Activated effector memory CD4-positive, alpha-beta T cell treated with anti-CD3 and anti-CD28 coated beads, Interleukin-2, amount 50 U/mL, for 16 hours (primary cell): ENCODE measurements around the gene SMYD1.
A peak's percentile ranks its signal among the peaks of the same experiment; 100 is the strongest.

Source experiments
- DNase-seq: peaks from one replicate; pipeline ENCODE4 v3.0.0-alpha.2; 2020

Gene SMYD1

DNA sequence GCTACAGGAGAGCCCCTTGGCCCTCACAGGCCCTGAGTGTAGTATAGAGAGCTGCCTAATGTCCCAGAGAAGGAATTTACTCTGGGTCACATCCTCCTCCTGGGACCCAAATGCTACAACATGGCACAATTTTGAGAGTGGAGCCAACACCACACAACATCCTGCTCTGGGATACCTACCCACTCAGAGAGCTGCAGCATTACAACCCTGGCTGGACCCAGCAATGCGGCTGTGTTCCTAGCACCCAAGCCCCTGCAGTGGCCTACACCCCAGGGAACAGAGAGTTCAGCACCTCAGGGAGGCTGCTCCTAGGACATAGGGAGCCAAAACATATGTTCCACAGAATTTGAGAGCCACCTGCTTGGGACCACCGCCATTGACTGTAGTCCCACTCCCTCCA lies 79.5 kb downstream of the SMYD1 start:
- no peak for DNase-seq

DNA sequence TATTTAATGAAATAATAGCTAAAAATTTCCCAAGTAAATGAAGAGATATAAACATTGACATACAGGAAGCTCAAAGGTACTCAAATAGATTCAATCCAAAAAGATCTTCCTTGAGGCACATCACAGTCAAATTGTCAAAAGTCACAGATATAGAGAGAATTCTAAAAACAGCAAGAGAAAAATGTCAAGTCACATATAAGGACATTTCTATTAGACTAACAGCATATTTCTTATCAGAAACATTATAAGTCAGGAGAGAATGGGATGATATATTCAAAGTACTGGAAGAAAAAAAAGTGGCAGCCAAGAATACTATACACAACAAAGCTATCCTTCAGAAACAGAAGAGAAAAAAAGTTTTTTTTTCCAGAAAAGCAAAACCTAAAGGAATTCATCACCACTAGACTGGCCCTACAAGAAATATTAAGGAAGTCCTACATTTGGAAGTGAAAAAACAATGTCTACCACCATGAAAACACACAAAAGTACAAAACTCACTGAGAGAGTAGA lies 81.4 kb downstream of the SMYD1 start:
- DNase-seq, result no peak

- DNase-seq, result no peak
These were observed 91.9 kb downstream of the SMYD1 start for GRCh38 chr2:88159481-88159880.

GRCh38 chr2:88159955-88160415 lies 92.4 kb downstream of the SMYD1 start:
- peak; percentile 77 for DNase-seq

- no peak for DNase-seq
These were observed 92.9 kb downstream of the SMYD1 start for GRCh38 chr2:88160517-88160916.

GRCh38 chr2:88161446-88162244 lies 94.0 kb downstream of the SMYD1 start:
- DNase-seq, result no peak
